GM21360 (cell line): ENCODE measurements around the gene PGPEP1.
"Not testable (repeated sequence)": the region's sequence is repeated elsewhere in the genome, so short reads cannot be mapped to it uniquely, and the experiment has no call there.

Experiments
- ATAC-seq: cut with Tn5 transposase; IDR thresholded peaks from one replicate; pipeline ENCODE4 v1.9.1; 2021; ENCODE audit warnings: mild to moderate bottlenecking, moderate library complexity; ENCODE audit not compliant: unreplicated experiment

The PGPEP1 gene

DNA sequence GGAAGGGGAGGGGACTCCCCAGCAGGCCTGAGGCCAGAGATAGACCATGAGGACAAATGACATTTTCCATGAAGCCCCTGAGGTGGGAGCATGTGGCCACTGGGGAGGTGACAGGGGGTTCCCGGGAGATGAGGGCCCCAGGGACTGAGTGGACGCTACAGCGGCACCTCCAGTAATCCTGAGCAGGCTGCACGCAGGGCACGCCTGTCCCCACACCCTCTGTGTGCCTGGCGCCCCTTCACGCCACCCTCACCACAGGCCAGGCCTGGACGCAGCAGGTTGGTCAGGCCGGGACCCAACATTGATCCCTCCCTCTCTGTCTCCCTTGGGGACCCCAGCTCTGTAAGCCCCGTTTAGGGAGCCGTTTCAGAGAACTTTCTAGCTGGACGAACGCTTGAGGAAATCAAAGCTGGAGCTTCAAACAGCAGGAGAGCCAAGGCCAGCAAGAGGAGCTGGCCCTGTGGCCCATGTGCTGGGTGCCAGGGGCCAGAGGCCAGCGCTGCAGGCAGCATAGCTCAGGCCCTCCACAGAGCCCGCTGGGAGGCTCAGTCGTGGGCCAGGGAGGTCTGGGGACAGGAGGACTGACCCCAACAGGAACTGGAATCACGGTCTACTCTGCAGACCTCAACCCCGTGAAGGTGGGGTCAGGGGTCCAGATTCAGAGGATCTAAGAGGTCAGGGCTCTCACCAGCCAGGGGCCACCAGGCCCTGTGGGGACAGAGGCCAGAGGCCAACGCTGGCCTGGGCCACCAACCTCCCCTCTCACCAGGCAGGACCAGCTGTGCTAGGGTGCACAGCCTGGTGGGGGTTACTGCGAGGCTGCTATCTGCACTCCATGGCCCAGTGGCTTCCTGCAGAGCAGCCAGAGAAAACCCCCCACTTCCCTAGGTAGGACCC, 32.1 kb upstream of the PGPEP1 start:
- ATAC-seq = no peak

DNA sequence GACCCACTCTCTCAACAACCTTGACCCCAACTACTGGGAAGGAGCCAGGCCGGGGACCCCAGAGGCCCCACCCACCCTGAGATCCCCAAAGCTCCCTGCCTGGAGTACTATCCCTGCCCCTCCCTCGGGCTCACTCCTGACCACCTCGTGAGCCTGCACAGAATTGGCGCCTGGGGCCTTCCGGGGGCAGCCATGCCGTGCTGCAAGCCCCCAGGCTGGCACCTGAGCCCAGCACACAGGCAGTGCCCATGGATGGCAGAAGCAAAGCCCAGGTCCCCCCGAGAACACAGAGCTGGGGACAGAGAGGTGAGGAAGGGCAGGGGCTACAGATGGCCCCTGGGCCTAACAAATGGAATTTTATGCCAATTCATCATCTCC, 31.5 kb upstream of the PGPEP1 start:
- no peak for ATAC-seq

DNA sequence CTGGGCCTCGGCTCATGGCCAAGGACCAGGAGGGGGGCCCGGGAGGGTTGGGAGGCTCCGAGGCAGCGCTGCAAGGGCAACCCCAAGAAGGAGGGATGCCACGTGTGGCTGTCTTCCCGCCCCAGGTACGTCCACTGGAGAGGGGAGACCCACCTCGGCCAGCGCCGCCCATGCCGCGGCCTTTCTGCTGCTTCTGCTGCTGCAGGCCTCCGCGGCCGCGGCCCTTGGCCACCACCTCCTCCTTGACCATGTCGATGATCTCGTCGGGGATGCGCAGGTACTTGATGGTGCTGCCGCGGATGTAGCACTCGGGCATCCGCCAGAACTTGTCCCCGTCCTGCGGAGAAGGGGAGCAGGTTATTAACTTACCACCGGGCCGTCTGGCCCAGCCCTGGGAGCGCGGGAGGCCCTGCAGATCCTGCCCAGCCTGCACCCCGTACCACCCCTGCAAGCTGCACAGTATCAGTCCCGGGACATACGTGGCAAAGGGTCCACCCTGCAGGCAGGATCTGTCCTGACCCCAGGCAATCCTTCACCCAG, 30.8 kb upstream of the PGPEP1 start:
- ATAC-seq = no peak

- no peak for ATAC-seq
These were observed 30.1 kb upstream of the PGPEP1 start for GRCh38 chr19:18310118-18310909.

DNA sequence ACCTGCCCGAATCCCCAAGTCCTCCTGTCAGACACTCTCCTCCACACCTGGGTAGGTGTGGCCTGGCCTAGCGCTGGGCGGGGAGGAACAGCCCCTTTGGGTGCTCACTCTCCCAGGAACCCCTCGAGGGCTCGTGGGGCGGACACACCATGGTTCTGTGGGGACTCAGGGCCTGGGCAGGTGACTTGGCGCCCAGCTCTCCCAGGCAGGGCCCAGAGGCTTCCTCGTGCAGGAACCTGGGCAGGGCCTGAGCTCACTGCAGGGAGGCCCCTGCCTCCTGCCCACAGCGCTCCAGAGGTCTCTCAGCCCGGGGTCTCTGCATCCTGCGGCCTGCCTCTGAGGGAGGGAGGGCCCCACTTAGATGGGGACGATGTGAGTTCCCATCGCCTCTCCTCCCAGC, 29.4 kb upstream of the PGPEP1 start:
- no peak for ATAC-seq

DNA sequence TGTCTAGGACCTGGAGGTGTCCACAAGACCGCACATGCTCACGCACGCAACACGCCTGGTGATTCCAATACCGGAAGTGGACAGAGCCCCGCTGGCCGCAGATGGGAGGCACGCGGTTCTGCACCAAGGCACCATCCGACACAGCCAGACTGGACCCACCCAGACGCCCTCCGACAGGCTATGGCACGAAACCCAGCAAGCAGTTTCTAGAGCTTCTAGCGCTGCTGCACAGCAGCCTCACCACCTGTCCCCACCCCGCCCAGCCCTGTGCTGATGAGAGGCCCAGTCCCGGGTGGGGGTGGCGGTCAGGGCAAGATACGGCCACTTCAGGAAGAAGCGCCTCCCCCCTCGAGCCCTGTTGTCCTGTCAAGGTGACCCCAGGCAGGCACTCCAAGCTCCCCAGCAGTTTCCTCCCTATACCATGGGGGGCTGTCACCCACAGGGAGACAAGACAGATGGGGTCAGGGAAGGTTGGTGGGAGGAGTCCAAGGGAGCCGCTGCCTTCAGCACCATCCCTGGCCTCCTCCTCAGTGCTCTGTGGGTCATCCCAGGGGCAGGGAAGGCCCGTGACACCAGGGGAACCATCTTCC, 28.8 kb upstream of the PGPEP1 start:
- no peak for ATAC-seq

GRCh38 chr19:18312092-18312534, 28.3 kb upstream of the PGPEP1 start:
- no peak for ATAC-seq

GRCh38 chr19:18313398-18313797, 27.0 kb upstream of the PGPEP1 start:
- ATAC-seq = no peak

GRCh38 chr19:18317961-18318800, 22.2 kb upstream of the PGPEP1 start:
- ATAC-seq = no peak

- no peak for ATAC-seq
These were observed 20.7 kb upstream of the PGPEP1 start for GRCh38 chr19:18319591-18320135.

DNA sequence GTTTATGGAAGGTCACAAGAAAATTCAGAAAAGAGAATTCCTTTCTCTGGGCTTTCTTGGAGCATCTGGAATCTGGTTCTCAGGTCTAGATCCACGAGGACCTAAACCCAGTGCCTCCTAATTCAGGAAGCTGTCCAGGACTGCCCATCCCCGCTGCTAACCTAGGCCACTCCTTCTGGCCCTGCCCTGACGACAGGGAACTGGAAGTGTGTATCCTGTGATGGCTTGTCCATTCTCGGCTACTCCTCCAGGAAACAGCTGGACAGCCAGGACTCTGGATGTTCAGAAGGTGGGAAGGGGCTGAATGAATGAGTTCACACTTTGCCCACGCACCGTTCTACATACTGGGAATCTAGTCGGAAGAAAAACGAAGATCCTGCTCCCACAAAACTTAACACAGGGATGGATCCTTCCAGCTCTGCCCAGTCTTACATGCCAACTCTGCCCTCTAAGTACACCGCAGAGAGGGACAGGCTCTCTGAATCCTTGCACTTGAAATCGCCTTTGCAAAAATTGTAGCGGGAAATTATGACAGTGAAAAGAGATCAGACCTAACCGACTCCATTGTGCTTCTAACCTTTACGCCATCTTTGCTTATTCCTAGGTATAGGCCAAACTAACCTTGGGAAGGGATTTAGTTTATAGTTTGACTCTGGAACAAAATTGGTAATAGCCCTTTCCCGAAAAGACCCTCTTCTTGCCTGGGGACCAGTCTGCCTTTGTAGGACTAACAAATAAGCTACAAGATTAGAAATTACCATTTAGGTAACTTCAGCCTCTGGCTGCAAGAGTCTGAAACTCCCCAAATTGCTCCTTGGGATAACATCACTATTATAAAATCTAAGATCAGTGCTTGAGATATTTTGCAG, 19.3 kb upstream of the PGPEP1 start:
- ATAC-seq = no peak

DNA sequence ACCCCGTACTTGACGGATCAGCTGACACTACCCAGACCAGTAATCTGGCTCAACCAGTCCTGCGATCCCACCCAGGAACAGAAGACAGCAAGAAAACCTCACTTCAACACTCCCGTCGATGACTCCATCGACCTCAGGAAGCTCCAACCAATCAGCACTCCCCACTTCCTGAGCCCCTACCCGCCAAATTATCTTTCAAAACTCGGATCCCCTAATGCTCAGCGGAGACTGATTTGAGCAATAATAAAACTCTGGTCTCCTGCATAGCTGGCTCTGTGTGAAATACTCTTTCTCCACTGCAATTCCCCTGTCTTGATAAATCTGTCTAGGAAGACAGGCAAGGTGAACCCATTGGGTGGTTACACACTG, 18.7 kb upstream of the PGPEP1 start:
- ATAC-seq = no peak

DNA sequence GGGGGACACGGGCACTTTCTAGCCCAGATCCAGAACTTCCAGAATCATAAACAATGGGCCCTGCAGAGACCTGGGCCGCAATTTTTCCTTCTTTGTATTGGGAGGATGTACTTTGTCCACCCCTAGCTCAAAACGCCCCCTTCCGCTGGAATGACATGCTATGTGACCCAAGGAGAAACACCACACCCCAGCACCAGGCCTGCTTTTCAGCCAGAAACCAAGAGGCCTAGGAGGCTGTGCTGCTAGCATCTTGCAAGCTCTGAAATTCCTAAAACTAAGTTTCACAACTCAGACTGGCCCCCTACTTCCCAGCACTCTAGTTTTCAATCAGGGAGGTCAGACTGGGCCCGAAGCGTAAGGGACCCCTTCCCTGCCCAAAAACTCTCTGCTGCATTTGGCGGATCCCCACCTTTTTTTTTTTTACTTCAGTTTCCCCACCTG, 18.1 kb upstream of the PGPEP1 start:
- ATAC-seq = no peak

- peak; percentile 87 for ATAC-seq
These were observed 17.5 kb upstream of the PGPEP1 start, which contains the start of gene LSM4 for GRCh38 chr19:18322759-18323460. Gene LSM4, minus strand, starts transcription at chr19:18323076. Its CDS starts 56 bp downstream, at chr19:18323020.

- not testable (repeated sequence) for ATAC-seq
These were observed 16.0 kb upstream of the PGPEP1 start for GRCh38 chr19:18324373-18324731.

GRCh38 chr19:18326772-18327171, 13.6 kb upstream of the PGPEP1 start:
- no peak for ATAC-seq

DNA sequence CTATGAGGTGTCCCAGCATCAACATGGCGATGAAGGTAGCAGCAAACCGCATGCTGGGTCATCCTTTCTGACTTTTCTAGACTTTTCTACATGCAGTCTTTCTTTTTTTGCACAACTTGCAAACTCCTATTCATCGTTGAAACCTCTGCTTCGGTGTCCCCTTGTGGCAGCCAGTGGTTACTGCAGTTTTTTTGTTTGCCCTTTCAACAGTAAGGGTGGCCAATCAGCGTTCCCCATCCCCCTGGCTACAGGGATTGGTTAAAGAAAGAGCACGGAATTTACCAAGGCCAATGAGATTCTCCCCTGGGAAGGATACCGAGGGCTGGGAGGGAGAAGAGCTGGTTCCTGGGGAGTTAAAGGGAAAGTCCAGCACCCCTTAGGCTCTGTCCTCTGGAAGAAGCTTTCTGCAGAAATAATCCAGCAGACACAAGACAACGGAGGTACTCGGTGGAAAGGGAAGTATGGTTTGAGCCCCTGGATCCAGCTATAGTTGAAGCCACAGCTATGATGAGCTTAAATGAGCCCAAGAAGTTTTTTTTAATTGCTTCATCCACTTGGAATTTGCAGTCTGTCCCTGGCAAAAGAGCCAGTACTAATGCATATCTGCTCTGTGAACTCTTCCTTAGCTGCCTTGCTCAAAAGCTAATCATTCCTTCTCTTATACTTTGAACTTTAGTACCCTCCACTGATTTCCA, 11.9 kb upstream of the PGPEP1 start:
- ATAC-seq = peak; percentile 87

DNA sequence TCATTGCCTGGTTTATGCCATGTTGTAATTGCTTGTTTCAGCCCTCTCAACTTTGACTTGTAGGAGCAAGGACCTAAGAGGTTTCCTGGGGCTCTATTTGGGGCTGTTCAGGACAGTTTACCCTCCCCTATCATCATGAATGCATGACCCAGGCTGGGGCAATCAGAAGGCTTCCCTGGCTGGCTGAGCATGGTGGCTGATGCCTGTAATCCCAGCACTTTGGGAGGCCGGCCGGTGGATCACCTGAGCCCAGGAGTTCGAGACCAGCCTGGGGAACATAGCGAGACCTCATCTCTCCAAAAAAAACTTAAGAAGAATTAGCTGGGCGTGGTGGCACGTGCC, 11.4 kb upstream of the PGPEP1 start:
- no peak for ATAC-seq
